Measurements from ENCODE around the gene TRIM68. TPM values are rescaled to one million over a fixed set of nuclear protein-coding genes. Genes with fewer than 3 reads are reported as not detected.

The TRIM68 gene
- total RNA-seq, 1 experiment from 2014 or later = 20.7 TPM

DNA sequence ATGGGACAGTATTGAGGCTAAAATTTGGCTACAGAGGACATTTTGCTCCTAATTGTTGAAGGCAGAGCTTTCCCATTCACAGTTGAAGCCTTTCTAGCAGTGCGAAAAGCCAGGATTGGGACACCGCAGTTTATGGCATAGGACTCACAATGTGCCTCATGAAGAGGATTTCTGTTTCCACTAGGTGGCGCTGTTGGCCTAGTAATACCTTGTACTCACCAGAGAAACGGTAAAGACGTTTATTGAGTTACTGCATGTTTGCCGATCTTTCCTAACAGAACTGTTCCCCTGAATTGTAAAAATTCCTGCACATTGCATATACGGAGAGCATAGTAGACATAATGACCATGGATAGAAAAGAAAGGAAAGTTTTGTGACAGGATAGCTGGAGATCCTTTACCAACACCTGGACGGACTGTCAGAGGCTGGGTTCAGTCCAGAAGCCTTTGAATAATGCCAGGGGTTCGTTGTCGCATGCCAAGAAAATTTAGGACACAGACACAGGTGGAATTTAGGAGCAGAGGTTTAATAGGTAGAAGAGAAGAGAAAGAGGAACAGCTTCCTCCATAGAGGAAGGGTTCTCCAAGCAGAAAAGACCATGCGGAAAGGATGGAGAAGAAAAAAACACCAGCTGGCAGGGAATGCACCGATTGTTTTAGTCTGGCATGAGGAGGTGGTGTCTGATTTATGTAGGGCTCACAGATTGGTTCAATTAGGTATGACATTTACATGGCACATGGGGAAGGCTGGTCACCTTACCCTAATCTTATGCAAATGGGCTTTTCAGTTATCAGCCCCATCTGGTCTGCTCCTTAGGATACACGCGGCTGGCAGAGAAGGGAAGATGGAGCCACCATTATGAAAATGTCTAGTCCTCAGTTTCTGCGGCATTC, 18.4 kb upstream of the TRIM68 start:
- H3K36me3 ChIP-seq = no peaks in the 10 kb centered on the region
- no peak overlapping the region for H3K4me3 ChIP-seq
- no peak overlapping the region for H3K27ac ChIP-seq
- peaks cover 5% of the 10 kb centered on the region; the same call in 1 of the 2 replicates for H3K9me3 ChIP-seq (replicated peaks)
- DNase-seq (ENCODE audit: low read depth in 1 of 2, low spot score in 2 of 2) = peak; percentile 46 to 82
- H3K4me1 ChIP-seq (replicated peaks) = no peaks in the 10 kb centered on the region
- H3K27me3 ChIP-seq (replicated peaks) = peaks cover 26% of the 10 kb centered on the region

GRCh38 chr11:4619514-4619913, 11.5 kb upstream of the TRIM68 start:
- Histone ChIP-seq H3K27ac (no peak overlapping the region), H3K36me3 (no peaks in the 10 kb centered on the region), H3K9me3 (replicated peaks) (0 out of 2 replicates have a peak, but pooled peaks cover 2% of the 10 kb centered on the region), H3K4me1 (replicated peaks) (no peaks in the 10 kb centered on the region), H3K4me3 (no peak overlapping the region), H3K27me3 (replicated peaks) (peaks cover 17% of the 10 kb centered on the region)
- no peak for DNase-seq (ENCODE audit: low read depth in 1 of 2, low spot score in 2 of 2)

GRCh38 chr11:4615856-4616444, 7.9 kb upstream of the TRIM68 start:
- H3K36me3 ChIP-seq = no peaks in the 10 kb centered on the region
- no peak overlapping the region for H3K4me3 ChIP-seq
- 0 out of 2 replicates have a peak, but pooled peaks cover 2% of the 10 kb centered on the region for H3K9me3 ChIP-seq (replicated peaks)
- no peak for DNase-seq (ENCODE audit: low read depth in 1 of 2, low spot score in 2 of 2)
- H3K27me3 ChIP-seq (replicated peaks) = peaks cover 6% of the 10 kb centered on the region; the same call in 1 of the 2 replicates
- no peaks in the 10 kb centered on the region for H3K4me1 ChIP-seq (replicated peaks)
- no peak overlapping the region for H3K27ac ChIP-seq

GRCh38 chr11:4611986-4612385, 4.0 kb upstream of the TRIM68 start:
- Histone ChIP-seq H3K9me3 (replicated peaks) (no peaks in the 10 kb centered on the region), H3K4me1 (replicated peaks) (peaks cover 8% of the 10 kb centered on the region), H3K27ac (no peak overlapping the region), H3K36me3 (no peaks in the 10 kb centered on the region), H3K27me3 (replicated peaks) (no peaks in the 10 kb centered on the region; the same call in 1 of the 2 replicates), H3K4me3 (no peak overlapping the region)
- no peak for DNase-seq (ENCODE audit: low read depth in 1 of 2, low spot score in 2 of 2)

GRCh38 chr11:4610258-4610935, 2.4 kb upstream of the TRIM68 start:
- H3K4me3 ChIP-seq = no peak overlapping the region

DNA sequence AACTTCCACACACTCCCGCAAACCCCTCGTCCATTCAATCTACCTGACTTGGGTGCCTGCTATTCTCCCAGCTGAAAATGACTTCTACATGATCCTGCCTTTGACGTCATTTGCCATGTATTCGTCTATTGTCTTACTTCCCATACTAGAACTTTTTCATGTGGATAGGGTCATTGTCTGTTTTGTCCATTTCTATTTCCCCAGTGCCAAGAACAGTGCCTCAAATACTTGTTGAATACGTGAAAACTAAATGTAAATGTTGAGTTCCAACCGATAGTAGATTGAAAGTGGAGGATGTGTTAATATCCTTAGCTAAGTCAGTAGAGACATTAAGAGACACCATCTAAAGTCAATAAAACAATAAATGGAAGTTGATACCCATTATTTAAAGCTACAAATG, 935 bp downstream of the TRIM68 start:
- Histone ChIP-seq H3K27ac (peak overlapping the region; percentile 66; the same call in 1 of the 2 replicates), H3K9me3 (replicated peaks) (no peaks in the 10 kb centered on the region)
- peak in 1 of 2 experiments; percentile 31 for DNase-seq (ENCODE audit: low read depth in 1 of 2, low spot score in 2 of 2)

More at GRCh38 chr11:4610258-4610935, 2.4 kb upstream of the TRIM68 start:
- Histone ChIP-seq H3K9me3 (replicated peaks) (no peaks in the 10 kb centered on the region), H3K36me3 (no peaks in the 10 kb centered on the region), H3K27ac (no peak overlapping the region), H3K4me1 (replicated peaks) (peaks cover 10% of the 10 kb centered on the region), H3K27me3 (replicated peaks) (no peaks in the 10 kb centered on the region; the same call in 1 of the 2 replicates)
- DNase-seq (ENCODE audit: low read depth in 1 of 2, low spot score in 2 of 2) = no peak

DNA sequence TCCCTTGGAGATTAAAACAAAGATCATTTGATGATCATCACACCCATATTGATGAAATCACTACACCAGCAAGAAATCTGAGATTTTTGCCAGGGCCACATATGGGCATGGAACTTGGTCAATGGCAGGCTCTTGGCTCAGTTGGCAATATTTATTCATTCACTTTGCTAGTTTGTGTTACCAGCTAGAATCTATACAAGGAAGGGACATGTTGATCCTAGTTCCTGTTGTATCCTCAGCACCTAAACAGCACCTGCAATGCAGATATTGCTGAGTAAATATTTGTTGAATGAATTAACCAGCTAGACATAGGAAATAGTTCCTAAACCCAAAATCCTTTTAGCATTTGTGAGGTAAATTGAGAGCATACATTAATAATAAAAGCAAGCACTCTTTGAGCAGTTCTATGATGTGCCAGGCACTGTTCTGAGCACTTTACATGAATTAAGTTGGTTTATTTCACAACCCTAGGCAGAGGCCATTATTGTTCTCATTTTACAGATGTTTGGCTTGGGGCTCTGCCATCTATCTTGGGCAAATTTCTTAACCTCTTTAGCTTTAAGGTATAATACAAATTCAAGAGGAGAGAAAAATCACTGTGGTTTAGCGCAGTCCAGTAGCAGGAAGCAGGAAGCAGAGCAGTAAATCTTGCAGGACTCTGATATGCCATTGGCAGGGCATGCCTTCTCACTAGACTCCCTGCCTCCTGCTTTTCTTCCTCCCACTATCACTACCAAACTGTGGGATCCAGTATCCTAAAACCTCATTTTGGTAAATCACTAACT, 1.6 kb downstream of the TRIM68 start:
- DNase-seq (ENCODE audit: low read depth in 1 of 2, low spot score in 2 of 2) = no peak
- H3K4me3 ChIP-seq = no peak overlapping the region

More for the DNA sequence above, 935 bp downstream of the TRIM68 start:
- Histone ChIP-seq H3K36me3 (peaks cover 28% of the 10 kb centered on the region), H3K4me3 (peak overlapping the region; percentile 54), H3K4me1 (replicated peaks) (peaks cover 10% of the 10 kb centered on the region), H3K27me3 (replicated peaks) (no peaks in the 10 kb centered on the region)

DNA sequence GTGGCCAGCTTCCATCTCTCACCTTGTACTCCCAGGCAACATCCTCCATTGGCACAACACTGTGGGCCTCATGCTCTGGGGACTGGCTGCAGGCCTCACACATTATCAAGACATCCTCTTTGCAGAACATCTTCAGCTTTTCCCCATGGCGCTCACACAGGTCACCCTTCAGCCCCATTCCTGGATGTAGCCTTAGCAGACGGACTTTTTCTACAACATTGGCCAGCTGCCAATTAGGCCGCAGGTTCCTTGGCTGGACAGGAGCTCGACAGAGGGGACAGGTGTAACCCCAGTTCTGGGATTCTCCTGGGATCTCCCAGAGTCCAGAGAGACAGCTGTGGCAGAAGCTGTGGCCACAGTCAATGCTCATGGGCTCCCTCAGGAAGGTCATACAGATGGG, 3.0 kb downstream of the TRIM68 start:
- H3K4me1 ChIP-seq (replicated peaks) = peaks cover 10% of the 10 kb centered on the region
- H3K27me3 ChIP-seq (replicated peaks) = no peaks in the 10 kb centered on the region
- H3K9me3 ChIP-seq (replicated peaks) = no peaks in the 10 kb centered on the region
- peaks cover 48% of the 10 kb centered on the region for H3K36me3 ChIP-seq
- no peak overlapping the region for H3K4me3 ChIP-seq
- H3K27ac ChIP-seq = no peak overlapping the region
- DNase-seq (ENCODE audit: low read depth in 1 of 2, low spot score in 2 of 2) = no peak

More for the DNA sequence above, 1.6 kb downstream of the TRIM68 start:
- no peaks in the 10 kb centered on the region for H3K9me3 ChIP-seq (replicated peaks)
- no peaks in the 10 kb centered on the region for H3K27me3 ChIP-seq (replicated peaks)
- H3K4me1 ChIP-seq (replicated peaks) = peaks cover 10% of the 10 kb centered on the region
- peaks cover 34% of the 10 kb centered on the region for H3K36me3 ChIP-seq
- H3K27ac ChIP-seq = no peak overlapping the region

DNA sequence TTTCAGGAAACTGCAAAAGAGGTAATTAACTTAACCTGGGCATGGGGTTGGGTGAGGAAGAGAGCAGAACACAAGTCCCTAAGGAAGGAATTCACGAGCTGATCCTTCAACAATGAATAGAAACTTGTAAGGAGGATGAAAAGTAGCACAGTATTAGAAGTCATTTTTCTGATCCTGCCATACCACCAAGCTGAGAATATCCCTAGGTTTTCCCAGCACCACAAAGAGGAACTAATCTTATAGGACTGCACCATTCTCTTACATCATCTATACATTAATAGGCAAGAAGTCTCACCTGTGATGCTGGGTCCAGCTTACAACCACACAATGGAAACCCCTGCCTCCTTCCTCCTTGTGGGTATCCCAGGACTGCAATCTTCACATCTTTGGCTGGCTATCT, 14.3 kb downstream of the TRIM68 start, which contains the start of gene OR52I1:
TSS of gene OR52I1 (plus strand) at position 301 of the 400 bp plus-strand sequence. CDS start at position 301, 0 bp downstream.
- no peak for DNase-seq (ENCODE audit: low read depth in 1 of 2, low spot score in 2 of 2)
- Histone ChIP-seq H3K9me3 (replicated peaks) (no peaks in the 10 kb centered on the region), H3K36me3 (peaks cover 11% of the 10 kb centered on the region; the same call in 1 of the 2 replicates), H3K27ac (no peak within 1 kb of the TSS), H3K27me3 (replicated peaks) (peaks cover 12% of the 10 kb centered on the region), H3K4me3 (no peak within 1 kb of the TSS), H3K4me1 (replicated peaks) (no peaks in the 10 kb centered on the region)

DNA sequence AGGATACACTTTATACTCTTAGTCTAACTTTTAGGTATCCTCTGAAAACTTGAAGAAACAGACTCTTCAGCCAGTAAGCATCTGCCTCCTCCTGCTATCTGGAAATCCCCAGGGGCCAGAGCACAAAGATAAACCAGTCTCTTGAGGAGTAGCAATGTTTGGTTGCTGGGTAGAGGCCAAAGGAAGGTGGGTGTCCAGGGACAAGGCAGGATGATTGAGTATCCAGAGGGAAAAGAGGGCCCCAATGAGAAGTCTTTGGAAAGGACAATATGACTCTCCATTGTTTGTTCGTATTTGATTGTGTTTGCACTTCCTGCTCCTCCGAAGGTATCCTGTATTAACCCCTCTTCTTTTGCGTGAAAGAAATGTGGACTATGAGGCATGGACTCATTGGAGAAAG, 19.0 kb downstream of the TRIM68 start:
- Histone ChIP-seq H3K9me3 (replicated peaks) (no peaks in the 10 kb centered on the region), H3K4me1 (replicated peaks) (no peaks in the 10 kb centered on the region), H3K36me3 (no peaks in the 10 kb centered on the region), H3K27ac (no peak overlapping the region), H3K4me3 (no peak overlapping the region), H3K27me3 (replicated peaks) (peaks cover 27% of the 10 kb centered on the region)
- DNase-seq (ENCODE audit: low read depth in 1 of 2, low spot score in 2 of 2) = no peak

DNA sequence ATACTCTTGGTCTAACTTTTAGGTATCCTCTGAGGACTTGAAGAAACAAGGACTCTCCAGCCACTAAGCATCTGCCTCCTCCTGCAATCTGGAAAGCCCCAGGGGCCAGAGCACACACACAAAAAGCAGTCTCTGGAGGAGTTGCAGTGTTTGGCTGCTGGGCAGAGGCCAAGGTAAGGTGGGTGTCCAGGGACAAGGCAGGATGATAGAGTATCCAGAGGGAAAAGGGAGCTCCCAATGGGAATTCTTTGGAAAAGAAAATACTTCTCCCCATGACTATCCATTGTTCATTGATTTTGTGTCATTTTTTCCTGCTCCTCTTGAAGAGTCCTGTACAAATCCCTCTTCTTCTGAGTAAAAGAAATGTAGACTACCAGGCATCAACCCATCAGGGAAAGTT, 26.6 kb downstream of the TRIM68 start, which contains the start of gene OR52I2:
TSS of gene OR52I2 (plus strand) at position 301 of the 400 bp plus-strand sequence.
- H3K9me3 ChIP-seq (replicated peaks) = no peaks in the 10 kb centered on the region
- peaks cover 52% of the 10 kb centered on the region for H3K27me3 ChIP-seq (replicated peaks)
- H3K4me1 ChIP-seq (replicated peaks) = no peaks in the 10 kb centered on the region
- DNase-seq (ENCODE audit: low read depth in 1 of 2, low spot score in 2 of 2) = no peak
- no peaks in the 10 kb centered on the region for H3K36me3 ChIP-seq
- no peak within 1 kb of the TSS for H3K4me3 ChIP-seq
- no peak within 1 kb of the TSS for H3K27ac ChIP-seq

GRCh38 chr11:4580124-4580523, 27.9 kb downstream of the TRIM68 start:
- H3K27me3 ChIP-seq (replicated peaks) = peaks cover 48% of the 10 kb centered on the region
- H3K4me1 ChIP-seq (replicated peaks) = no peaks in the 10 kb centered on the region
- no peak for DNase-seq (ENCODE audit: low read depth in 1 of 2, low spot score in 2 of 2)
- no peaks in the 10 kb centered on the region for H3K36me3 ChIP-seq
- no peak overlapping the region for H3K27ac ChIP-seq
- H3K9me3 ChIP-seq (replicated peaks) = no peaks in the 10 kb centered on the region
- H3K4me3 ChIP-seq = no peak overlapping the region

DNA sequence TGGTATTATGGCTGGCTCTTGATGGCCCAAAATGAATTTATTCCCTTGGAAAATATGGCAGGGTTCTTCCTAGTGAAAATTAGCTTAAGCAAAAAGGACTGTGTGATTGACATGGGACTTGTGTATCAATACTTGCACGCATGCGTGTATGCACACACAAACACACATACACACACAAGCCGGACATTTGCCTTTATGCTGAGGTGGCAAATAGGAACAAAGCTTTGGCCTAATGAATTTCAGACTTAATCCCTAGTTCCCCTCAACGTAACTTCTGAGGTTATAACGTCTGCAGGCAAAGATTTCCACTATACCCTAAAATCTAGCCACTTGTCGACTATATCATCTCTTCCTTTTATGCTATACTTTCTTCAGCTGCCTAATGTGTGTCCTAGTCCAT, 29.4 kb downstream of the TRIM68 start:
- no peaks in the 10 kb centered on the region for H3K4me1 ChIP-seq (replicated peaks)
- H3K27ac ChIP-seq = no peak overlapping the region
- peaks cover 36% of the 10 kb centered on the region for H3K27me3 ChIP-seq (replicated peaks)
- H3K4me3 ChIP-seq = no peak overlapping the region
- DNase-seq (ENCODE audit: low read depth in 1 of 2, low spot score in 2 of 2) = no peak
- no peaks in the 10 kb centered on the region for H3K9me3 ChIP-seq (replicated peaks)
- H3K36me3 ChIP-seq = no peaks in the 10 kb centered on the region
